HEK293T (cell line): ENCODE results near the gene HTT-AS.

Experiments used
- ARNT ChIP-seq: fragments of 450-650 bp; IDR thresholded peaks from 2 replicates; pipeline ENCODE4 v1.6.1; 2017; ENCODE audit warnings: mild to moderate bottlenecking
- BHLHE40 ChIP-seq: fragments of 450-650 bp; IDR thresholded peaks from 2 replicates; pipeline ENCODE4 v1.6.1; 2016; ENCODE audit warnings: mild to moderate bottlenecking, moderate library complexity, borderline replicate concordance
- ELF4 ChIP-seq: fragments of 450-650 bp; IDR thresholded peaks from 2 replicates; pipeline ENCODE4 v1.6.1; 2017; ENCODE audit warnings: antibody characterized with exemption
- FOXK2 ChIP-seq: fragments of 450-650 bp; IDR thresholded peaks from 2 replicates; pipeline ENCODE4 v1.6.1; 2016; ENCODE audit warnings: mild to moderate bottlenecking
- FOXM1 ChIP-seq: fragments of 450-650 bp; IDR thresholded peaks from 2 replicates; pipeline ENCODE4 v1.6.1; 2017; ENCODE audit warnings: mild to moderate bottlenecking, borderline replicate concordance
- HDGF ChIP-seq: fragments of 450-650 bp; IDR thresholded peaks from 2 replicates; pipeline ENCODE4 v1.6.1; 2017; ENCODE audit warnings: antibody characterized with exemption, borderline replicate concordance
- LEF1 ChIP-seq: fragments of 450-650 bp; IDR thresholded peaks from 2 replicates; pipeline ENCODE4 v1.6.1; 2017; ENCODE audit warnings: mild to moderate bottlenecking, borderline replicate concordance
- NFRKB ChIP-seq: fragments of 450-650 bp; IDR thresholded peaks from 2 replicates; pipeline ENCODE4 v1.6.1; 2016; ENCODE audit warnings: mild to moderate bottlenecking, moderate library complexity
- PKNOX1 ChIP-seq: fragments of 450-650 bp; IDR thresholded peaks from 2 replicates; pipeline ENCODE4 v1.6.1; 2016
- SP1 ChIP-seq: fragments of 450-650 bp; IDR thresholded peaks from 2 replicates; pipeline ENCODE4 v1.6.1; 2017
- ZNF384 ChIP-seq: fragments of 450-650 bp; IDR thresholded peaks from 2 replicates; pipeline ENCODE4 v1.6.1; 2016

- TF ChIP-seq SP1 (no peak), ELF4 (no peak), ZNF384 (no peak), HDGF (no peak), FOXM1 (no peak), LEF1 (no peak), ARNT (no peak), FOXK2 (no peak), NFRKB (no peak), BHLHE40 (no peak), PKNOX1 (no peak)
These were observed 2.5 kb downstream of the HTT-AS start for GRCh38 chr4:3071811-3072210.
